Neural progenitor cell (in vitro differentiated cells): ENCODE data around the gene RALGDS. TPM values are rescaled to one million over a fixed set of nuclear protein-coding genes. Genes with fewer than 3 reads are reported as not detected.

Experiments
- DNase-seq: peaks from one replicate; pipeline ENCODE4 v3.0.0-alpha.2; 2016; ENCODE audit warnings: low spot score
- H2AFZ ChIP-seq: fragments of 200-600 bp; sonication (generic); replicated peaks from 2 replicates; pipeline ENCODE4 v1.6.1; 2016; ENCODE audit warnings: antibody characterized with exemption
- H3F3A ChIP-seq: fragments of 200-600 bp; sonication (generic); 2 replicates; pipeline ENCODE4 v1.6.1; 2016; ENCODE audit warnings: antibody characterized with exemption, low read depth
- H3K27ac ChIP-seq: fragments of 200-600 bp; sonication (generic); 2 replicates; pipeline ENCODE4 v1.5.1; 2016; ENCODE audit warnings: mild to moderate bottlenecking
- H3K27me3 ChIP-seq: fragments of 200-600 bp; sonication (generic); 2 replicates; pipeline ENCODE4 v1.6.1; 2016; ENCODE audit warnings: mild to moderate bottlenecking, moderate library complexity
- H3K36me3 ChIP-seq: fragments of 200-600 bp; sonication (generic); 2 replicates; pipeline ENCODE4 v1.5.1; 2016
- H3K4me1 ChIP-seq: fragments of 200-600 bp; sonication (generic); 2 replicates; pipeline ENCODE4 v1.6.1; 2016; ENCODE audit warnings: mixed run types
- H3K4me2 ChIP-seq: fragments of 200-600 bp; sonication (generic); 2 replicates; pipeline ENCODE4 v1.6.1; 2016
- H3K4me3 ChIP-seq: fragments of 200-600 bp; sonication (generic); 2 replicates; pipeline ENCODE4 v1.5.1; 2016
- H3K79me2 ChIP-seq: fragments of 200-600 bp; sonication (generic); 2 replicates; pipeline ENCODE4 v1.6.1; 2016; ENCODE audit warnings: low read depth
- H3K9ac ChIP-seq: fragments of 200-600 bp; sonication (generic); 2 replicates; pipeline ENCODE4 v1.6.1; 2016
- H3K9me3 ChIP-seq: fragments of 200-600 bp; sonication (generic); 2 replicates; pipeline ENCODE4 v1.5.1; 2016; ENCODE audit warnings: low read depth
- H4K20me1 ChIP-seq: fragments of 200-600 bp; sonication (generic); 2 replicates; pipeline ENCODE4 v1.6.1; 2016; ENCODE audit warnings: low read depth
- H3K27ac Mint-ChIP-seq: 3 replicates; pipeline ENCODE4 v1.8.0; 2021; ENCODE audit warnings: mixed read lengths
- H3K27me3 Mint-ChIP-seq: 2 replicates; pipeline ENCODE4 v1.8.0; 2022; ENCODE audit warnings: low read depth, mild to moderate bottlenecking, inconsistent platforms, moderate library complexity, mixed read lengths; ENCODE audit not compliant: insufficient read depth
- H3K36me3 Mint-ChIP-seq: 3 replicates; pipeline ENCODE4 v1.8.0; 2021; ENCODE audit warnings: mixed read lengths
- H3K4me1 Mint-ChIP-seq: 3 replicates; pipeline ENCODE4 v1.8.0; 2021; ENCODE audit warnings: mixed read lengths
- H3K4me3 Mint-ChIP-seq: 3 replicates; pipeline ENCODE4 v1.8.0; 2021; ENCODE audit warnings: mild to moderate bottlenecking, moderate library complexity, mixed read lengths
- H3K9me3 Mint-ChIP-seq: 3 replicates; pipeline ENCODE4 v1.8.0; 2020; ENCODE audit warnings: mixed read lengths
- EZH2 ChIP-seq: fragments of 200-600 bp; sonication (generic); IDR thresholded peaks from 2 replicates; pipeline ENCODE4 v1.6.1; 2017; ENCODE audit warnings: antibody characterized with exemption, mild to moderate bottlenecking, moderate library complexity
- EZH2phosphoT487 ChIP-seq: fragments of 200-600 bp; sonication (generic); IDR thresholded peaks from 2 replicates; pipeline ENCODE4 v1.6.1; 2017; ENCODE audit warnings: antibody characterized with exemption
- total RNA-seq: library from RNA; depleted of rRNA; stranded (reverse); fragments of >200 nt; gene quantifications from 2 replicates; pipeline ENCODE4 v1.2.3, GENCODE V29; 2015; ENCODE audit warnings: low replicate concordance
- TF ChIP-seq, protein P1 (sequence below): fragments of 200-600 bp; sonication (generic); IDR thresholded peaks from 2 replicates; pipeline ENCODE4 v1.5.1; 2017; ENCODE audit warnings: antibody characterized with exemption, mild to moderate bottlenecking

RALGDS gene
- total RNA-seq, 1 donor from 2014 or later, result 24.1 TPM

DNA sequence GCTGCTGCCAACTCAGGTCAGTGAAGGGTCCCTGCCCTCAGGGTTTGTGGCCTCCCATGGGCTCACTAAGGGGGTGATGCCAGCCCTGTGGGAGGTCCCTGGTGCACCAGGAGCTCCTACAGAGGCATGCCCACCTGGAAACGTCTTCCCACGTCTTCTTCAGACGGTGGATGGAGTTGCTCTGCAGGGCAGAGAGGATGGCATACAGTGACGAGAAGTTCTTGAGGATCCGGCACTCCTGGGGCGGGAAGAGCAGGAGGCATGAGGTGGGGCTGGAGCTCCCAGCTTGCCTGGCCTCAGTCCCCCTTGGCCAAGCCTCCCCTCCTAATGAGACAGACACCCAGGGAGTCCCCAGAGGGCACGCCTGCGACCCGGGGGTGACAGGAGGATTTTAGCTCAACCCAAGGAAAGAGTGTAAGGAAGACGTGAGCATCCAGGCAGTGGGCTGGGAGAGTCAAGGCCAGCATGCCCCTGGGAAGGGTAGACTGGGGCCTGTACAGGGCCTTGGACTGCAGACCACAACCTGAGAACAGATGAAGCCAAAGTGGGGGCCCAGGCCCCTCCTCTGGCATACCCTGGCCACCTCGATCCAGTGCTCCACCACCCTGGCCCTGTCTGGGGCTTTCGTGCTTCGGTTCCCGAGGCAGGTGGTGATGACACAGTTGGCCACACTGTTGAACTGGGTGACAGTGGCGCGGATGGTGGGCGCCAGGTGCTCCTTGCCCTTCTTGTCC, 14.4 kb downstream of the RALGDS start:
- Histone ChIP-seq H3K4me1 (no peaks in the 10 kb centered on the region), H3K27me3 (no peaks in the 10 kb centered on the region), H3K27ac (no peak overlapping the region), H3K9ac (no peak overlapping the region), H3K36me3 (no peaks in the 10 kb centered on the region), H3K4me3 (no peak overlapping the region), H4K20me1 (peaks cover 9% of the 10 kb centered on the region), H2AFZ (no peak overlapping the region), H3K4me2 (no peak overlapping the region), H3K79me2 (no peaks in the 10 kb centered on the region), H3K9me3 (no peaks in the 10 kb centered on the region), H3F3A (no peaks in the 10 kb centered on the region)
- TF ChIP-seq EZH2phosphoT487 (no peak), EZH2 (no peak)
- TF ChIP-seq, protein P1, sequence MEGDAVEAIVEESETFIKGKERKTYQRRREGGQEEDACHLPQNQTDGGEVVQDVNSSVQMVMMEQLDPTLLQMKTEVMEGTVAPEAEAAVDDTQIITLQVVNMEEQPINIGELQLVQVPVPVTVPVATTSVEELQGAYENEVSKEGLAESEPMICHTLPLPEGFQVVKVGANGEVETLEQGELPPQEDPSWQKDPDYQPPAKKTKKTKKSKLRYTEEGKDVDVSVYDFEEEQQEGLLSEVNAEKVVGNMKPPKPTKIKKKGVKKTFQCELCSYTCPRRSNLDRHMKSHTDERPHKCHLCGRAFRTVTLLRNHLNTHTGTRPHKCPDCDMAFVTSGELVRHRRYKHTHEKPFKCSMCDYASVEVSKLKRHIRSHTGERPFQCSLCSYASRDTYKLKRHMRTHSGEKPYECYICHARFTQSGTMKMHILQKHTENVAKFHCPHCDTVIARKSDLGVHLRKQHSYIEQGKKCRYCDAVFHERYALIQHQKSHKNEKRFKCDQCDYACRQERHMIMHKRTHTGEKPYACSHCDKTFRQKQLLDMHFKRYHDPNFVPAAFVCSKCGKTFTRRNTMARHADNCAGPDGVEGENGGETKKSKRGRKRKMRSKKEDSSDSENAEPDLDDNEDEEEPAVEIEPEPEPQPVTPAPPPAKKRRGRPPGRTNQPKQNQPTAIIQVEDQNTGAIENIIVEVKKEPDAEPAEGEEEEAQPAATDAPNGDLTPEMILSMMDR, result no peak
- Mint-ChIP-seq H3K9me3 (no peaks in the 10 kb centered on the region), H3K27ac (no peak overlapping the region), H3K4me3 (no peak overlapping the region), H3K36me3 (peaks cover 14% of the 10 kb centered on the region), H3K4me1 (no peaks in the 10 kb centered on the region), H3K27me3 (peaks cover 3% of the 10 kb centered on the region)
- no peak for DNase-seq

DNA sequence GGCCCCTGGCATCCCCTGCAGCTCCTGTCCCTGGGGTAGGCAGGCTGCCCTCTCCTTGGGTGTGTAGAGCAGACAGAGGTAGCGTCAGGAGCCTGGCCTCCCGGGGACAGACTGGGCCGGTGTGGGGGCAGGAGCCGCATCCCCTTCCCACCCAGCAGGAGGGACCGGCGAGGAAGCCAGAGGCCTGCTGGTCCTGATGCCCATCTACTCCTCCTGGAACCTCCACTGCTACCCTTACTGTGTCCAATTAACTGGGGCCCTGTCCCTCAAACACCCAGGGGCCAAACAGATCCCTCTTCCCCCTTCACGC, 15.6 kb downstream of the RALGDS start:
- Histone ChIP-seq H3K36me3 (no peaks in the 10 kb centered on the region), H3K27me3 (no peaks in the 10 kb centered on the region), H3K4me2 (no peak overlapping the region), H3K9ac (no peak overlapping the region), H3K27ac (no peak overlapping the region), H4K20me1 (peaks cover 3% of the 10 kb centered on the region), H2AFZ (no peak overlapping the region), H3K9me3 (no peaks in the 10 kb centered on the region), H3F3A (no peaks in the 10 kb centered on the region), H3K4me3 (no peak overlapping the region), H3K79me2 (no peaks in the 10 kb centered on the region), H3K4me1 (no peaks in the 10 kb centered on the region)
- Mint-ChIP-seq H3K27ac (no peak overlapping the region), H3K4me1 (no peaks in the 10 kb centered on the region), H3K27me3 (peaks cover 3% of the 10 kb centered on the region), H3K36me3 (peaks cover 14% of the 10 kb centered on the region), H3K4me3 (no peak overlapping the region), H3K9me3 (no peaks in the 10 kb centered on the region)
- TF ChIP-seq EZH2 (no peak), EZH2phosphoT487 (no peak)
- TF ChIP-seq, protein P1, result no peak
- DNase-seq, result no peak

DNA sequence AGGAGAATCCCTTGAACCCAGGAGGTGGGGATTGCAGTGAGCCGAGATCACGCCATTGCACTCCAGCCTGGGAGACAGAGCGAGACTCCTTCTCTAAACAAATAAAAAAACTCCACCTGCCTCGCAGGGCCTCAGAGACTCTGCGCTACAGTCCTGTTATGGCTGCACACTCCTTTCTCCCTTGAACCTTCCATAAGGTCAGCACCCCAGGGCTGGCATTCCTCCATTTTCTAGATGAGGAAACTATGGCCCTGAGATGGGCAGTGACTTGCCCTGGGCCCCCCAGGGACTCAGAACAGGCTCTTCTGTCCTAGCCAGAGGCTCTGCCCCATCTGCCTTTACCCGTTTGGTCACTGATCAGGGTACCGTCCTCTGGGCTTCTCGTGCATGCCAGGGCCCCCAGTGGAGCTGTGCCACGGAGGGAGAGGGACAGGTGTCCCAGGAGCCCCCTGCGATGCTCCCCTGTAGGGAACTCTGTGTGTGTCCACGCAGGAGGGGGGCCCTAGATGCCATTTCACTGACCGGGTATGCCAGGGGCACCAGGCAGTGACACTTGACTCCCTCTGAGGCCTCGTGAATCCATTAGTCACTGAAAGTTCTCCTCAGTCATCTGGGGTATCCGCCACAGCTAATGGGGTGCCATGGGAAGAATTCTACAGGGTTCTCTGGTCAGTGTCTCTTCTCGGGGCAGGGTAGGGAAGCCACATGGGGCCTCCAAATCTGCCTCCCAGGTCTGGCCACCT, 16.2 kb downstream of the RALGDS start:
- Mint-ChIP-seq H3K27me3 (peaks cover 3% of the 10 kb centered on the region), H3K27ac (no peak overlapping the region), H3K9me3 (no peaks in the 10 kb centered on the region), H3K36me3 (peaks cover 12% of the 10 kb centered on the region), H3K4me1 (no peaks in the 10 kb centered on the region), H3K4me3 (no peak overlapping the region)
- H3K4me2 ChIP-seq, result no peak overlapping the region
- H3K27me3 ChIP-seq, result no peaks in the 10 kb centered on the region
- TF ChIP-seq EZH2 (no peak), EZH2phosphoT487 (no peak)
- TF ChIP-seq, protein P1, result no peak
- no peaks in the 10 kb centered on the region for H3K9me3 ChIP-seq
- H3K36me3 ChIP-seq, result no peaks in the 10 kb centered on the region
- no peak overlapping the region for H3K9ac ChIP-seq
- H3K79me2 ChIP-seq, result no peaks in the 10 kb centered on the region
- no peaks in the 10 kb centered on the region for H3K4me1 ChIP-seq
- no peak overlapping the region for H3K27ac ChIP-seq
- DNase-seq, result no peak
- H3F3A ChIP-seq, result no peaks in the 10 kb centered on the region
- no peak overlapping the region for H2AFZ ChIP-seq
- H4K20me1 ChIP-seq, result peaks cover 3% of the 10 kb centered on the region
- no peak overlapping the region for H3K4me3 ChIP-seq
